Measurements from ENCODE around the gene RSRC2. TPM values are rescaled to one million over a fixed set of nuclear protein-coding genes. Genes with fewer than 3 reads are reported as not detected.
A peak's percentile ranks its signal among the peaks of the same experiment; 100 is the strongest.
"Not testable (repeated sequence)": the region's sequence is repeated elsewhere in the genome, so short reads cannot be mapped to it uniquely, and the experiment has no call there.

Gene RSRC2
- total and polyA plus RNA-seq, 2 donors (not counting 1 experiment from before 2014, with no cell fraction given): 49.0 to 56.6 TPM

- not testable (repeated sequence) for H3K36me3 ChIP-seq (ENCODE audit: control insufficient read depth, insufficient read depth, low read length); DNase-seq (ENCODE audit: low read depth in 2 of 2); H3K27ac ChIP-seq (ENCODE audit: insufficient read depth, low read length); H3K79me2 ChIP-seq (ENCODE audit: control insufficient read depth, insufficient read depth, low read length); H3K4me3 ChIP-seq (replicated peaks in 1 of 4; ENCODE audit: control extremely low read depth in 1 of 4, insufficient read depth in 1 of 4, low read depth in 3 of 4, low read length in 4 of 4); H3K9me3 ChIP-seq (ENCODE audit: control insufficient read depth, insufficient read depth, low read depth, low read length); H4K20me1 ChIP-seq (ENCODE audit: control insufficient read depth, extremely low read depth, insufficient read depth, low read length); H3K4me2 ChIP-seq (ENCODE audit: extremely low read depth, insufficient read depth, low read length); H3K4me1 ChIP-seq (ENCODE audit: control insufficient read depth, extremely low read depth, insufficient read depth, low read length); H2AFZ ChIP-seq (ENCODE audit: low read length); H3K27me3 ChIP-seq (ENCODE audit: control insufficient read depth, insufficient read depth, low read length); H3K9ac ChIP-seq (ENCODE audit: insufficient read depth, low read length)
Observed at GRCh38 chr12:122469856-122470255, 56.9 kb downstream of the RSRC2 start.

- no peak overlapping the region for H3K9ac ChIP-seq (ENCODE audit: insufficient read depth, low read length)
- no peaks in the 10 kb centered on the region for H3K27me3 ChIP-seq (ENCODE audit: control insufficient read depth, insufficient read depth, low read length)
- no peaks in the 10 kb centered on the region for H3K9me3 ChIP-seq (ENCODE audit: control insufficient read depth, insufficient read depth, low read depth, low read length)
- H3K4me2 ChIP-seq (ENCODE audit: extremely low read depth, insufficient read depth, low read length): no peak overlapping the region
- H2AFZ ChIP-seq (ENCODE audit: low read length): no peak overlapping the region
- TF ChIP-seq CTCF (conservative IDR thresholded peaks at IDR 0.05 in 1 of 2, IDR thresholded peaks at IDR 0.05 in 1 of 2; ENCODE audit: low read depth in 1 of 2, low read length in 2 of 2) (no peak), EZH2 (IDR thresholded peaks at IDR 0.05; ENCODE audit: low read length, missing control alignments) (no peak)
- no peaks in the 10 kb centered on the region for H3K79me2 ChIP-seq (ENCODE audit: control insufficient read depth, insufficient read depth, low read length)
- no peak overlapping the region for H3K27ac ChIP-seq (ENCODE audit: insufficient read depth, low read length)
- no peak overlapping the region for H3K4me3 ChIP-seq (replicated peaks in 1 of 4; ENCODE audit: control extremely low read depth in 1 of 4, insufficient read depth in 1 of 4, low read depth in 3 of 4, low read length in 4 of 4)
- H3K36me3 ChIP-seq (ENCODE audit: control insufficient read depth, insufficient read depth, low read length): no peaks in the 10 kb centered on the region
- no peak for DNase-seq (ENCODE audit: low read depth in 2 of 2)
- H4K20me1 ChIP-seq (ENCODE audit: control insufficient read depth, extremely low read depth, insufficient read depth, low read length): no peaks in the 10 kb centered on the region
- peaks cover 8% of the 10 kb centered on the region for H3K4me1 ChIP-seq (ENCODE audit: control insufficient read depth, extremely low read depth, insufficient read depth, low read length)
Observed at GRCh38 chr12:122467983-122468382, 58.8 kb downstream of the RSRC2 start.

- DNase-seq (ENCODE audit: low read depth in 2 of 2): peak; percentile 97 to 100
- H3K9ac ChIP-seq (ENCODE audit: insufficient read depth, low read length); H3K36me3 ChIP-seq (ENCODE audit: control insufficient read depth, insufficient read depth, low read length); H3K79me2 ChIP-seq (ENCODE audit: control insufficient read depth, insufficient read depth, low read length); H3K27me3 ChIP-seq (ENCODE audit: control insufficient read depth, insufficient read depth, low read length); H3K4me2 ChIP-seq (ENCODE audit: extremely low read depth, insufficient read depth, low read length); H4K20me1 ChIP-seq (ENCODE audit: control insufficient read depth, extremely low read depth, insufficient read depth, low read length); H3K4me1 ChIP-seq (ENCODE audit: control insufficient read depth, extremely low read depth, insufficient read depth, low read length); H3K4me3 ChIP-seq (replicated peaks in 1 of 4; ENCODE audit: control extremely low read depth in 1 of 4, insufficient read depth in 1 of 4, low read depth in 3 of 4, low read length in 4 of 4); H2AFZ ChIP-seq (ENCODE audit: low read length); H3K9me3 ChIP-seq (ENCODE audit: control insufficient read depth, insufficient read depth, low read depth, low read length): not testable (repeated sequence)
- H3K27ac ChIP-seq (ENCODE audit: insufficient read depth, low read length): peak overlapping the region; percentile 87
Observed at GRCh38 chr12:122464317-122465042, 62.3 kb downstream of the RSRC2 start.

GRCh38 chr12:122460641-122461040, 66.1 kb downstream of the RSRC2 start:
- Histone ChIP-seq H3K36me3 (ENCODE audit: control insufficient read depth, insufficient read depth, low read length) (no peaks in the 10 kb centered on the region), H4K20me1 (ENCODE audit: control insufficient read depth, extremely low read depth, insufficient read depth, low read length) (no peaks in the 10 kb centered on the region), H2AFZ (ENCODE audit: low read length) (no peak overlapping the region), H3K79me2 (ENCODE audit: control insufficient read depth, insufficient read depth, low read length) (no peaks in the 10 kb centered on the region), H3K4me2 (ENCODE audit: extremely low read depth, insufficient read depth, low read length) (no peak overlapping the region), H3K9me3 (ENCODE audit: control insufficient read depth, insufficient read depth, low read depth, low read length) (no peaks in the 10 kb centered on the region), H3K4me3 (replicated peaks in 1 of 4; ENCODE audit: control extremely low read depth in 1 of 4, insufficient read depth in 1 of 4, low read depth in 3 of 4, low read length in 4 of 4) (no peak overlapping the region), H3K4me1 (ENCODE audit: control insufficient read depth, extremely low read depth, insufficient read depth, low read length) (peaks cover 8% of the 10 kb centered on the region), H3K27ac (ENCODE audit: insufficient read depth, low read length) (no peak overlapping the region), H3K27me3 (ENCODE audit: control insufficient read depth, insufficient read depth, low read length) (no peaks in the 10 kb centered on the region), H3K9ac (ENCODE audit: insufficient read depth, low read length) (no peak overlapping the region)
- TF ChIP-seq EZH2 (IDR thresholded peaks at IDR 0.05; ENCODE audit: low read length, missing control alignments) (no peak), CTCF (conservative IDR thresholded peaks at IDR 0.05 in 1 of 2, IDR thresholded peaks at IDR 0.05 in 1 of 2; ENCODE audit: low read depth in 1 of 2, low read length in 2 of 2) (no peak)
- no peak for DNase-seq (ENCODE audit: low read depth in 2 of 2)

All from fibroblast of lung (primary cell).